ENCODE results near the gene TFF1. TPM values are rescaled to one million over a fixed set of nuclear protein-coding genes. Genes with fewer than 3 reads are reported as not detected.

Gene TFF1
- total RNA-seq, 1 donor from 2014 or later: not detected

GRCh38 chr21:42388740-42389448 is 22.6 kb upstream of the TFF1 start:
- Histone ChIP-seq H3K4me3 (ENCODE audit: low read depth, low read length) (no peak overlapping the region), H3K36me3 (ENCODE audit: control insufficient read depth, insufficient read depth, low read length) (no peaks in the 10 kb centered on the region), H3K27me3 (ENCODE audit: control insufficient read depth, insufficient read depth, low read length) (no peaks in the 10 kb centered on the region)
- DNase-seq (ENCODE audit: low read depth): no peak
- TF ChIP-seq, protein P1, sequence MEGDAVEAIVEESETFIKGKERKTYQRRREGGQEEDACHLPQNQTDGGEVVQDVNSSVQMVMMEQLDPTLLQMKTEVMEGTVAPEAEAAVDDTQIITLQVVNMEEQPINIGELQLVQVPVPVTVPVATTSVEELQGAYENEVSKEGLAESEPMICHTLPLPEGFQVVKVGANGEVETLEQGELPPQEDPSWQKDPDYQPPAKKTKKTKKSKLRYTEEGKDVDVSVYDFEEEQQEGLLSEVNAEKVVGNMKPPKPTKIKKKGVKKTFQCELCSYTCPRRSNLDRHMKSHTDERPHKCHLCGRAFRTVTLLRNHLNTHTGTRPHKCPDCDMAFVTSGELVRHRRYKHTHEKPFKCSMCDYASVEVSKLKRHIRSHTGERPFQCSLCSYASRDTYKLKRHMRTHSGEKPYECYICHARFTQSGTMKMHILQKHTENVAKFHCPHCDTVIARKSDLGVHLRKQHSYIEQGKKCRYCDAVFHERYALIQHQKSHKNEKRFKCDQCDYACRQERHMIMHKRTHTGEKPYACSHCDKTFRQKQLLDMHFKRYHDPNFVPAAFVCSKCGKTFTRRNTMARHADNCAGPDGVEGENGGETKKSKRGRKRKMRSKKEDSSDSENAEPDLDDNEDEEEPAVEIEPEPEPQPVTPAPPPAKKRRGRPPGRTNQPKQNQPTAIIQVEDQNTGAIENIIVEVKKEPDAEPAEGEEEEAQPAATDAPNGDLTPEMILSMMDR (IDR thresholded peaks at IDR 0.05; ENCODE audit: insufficient read depth, low read length, poor library complexity, severe bottlenecking): no peak

DNA sequence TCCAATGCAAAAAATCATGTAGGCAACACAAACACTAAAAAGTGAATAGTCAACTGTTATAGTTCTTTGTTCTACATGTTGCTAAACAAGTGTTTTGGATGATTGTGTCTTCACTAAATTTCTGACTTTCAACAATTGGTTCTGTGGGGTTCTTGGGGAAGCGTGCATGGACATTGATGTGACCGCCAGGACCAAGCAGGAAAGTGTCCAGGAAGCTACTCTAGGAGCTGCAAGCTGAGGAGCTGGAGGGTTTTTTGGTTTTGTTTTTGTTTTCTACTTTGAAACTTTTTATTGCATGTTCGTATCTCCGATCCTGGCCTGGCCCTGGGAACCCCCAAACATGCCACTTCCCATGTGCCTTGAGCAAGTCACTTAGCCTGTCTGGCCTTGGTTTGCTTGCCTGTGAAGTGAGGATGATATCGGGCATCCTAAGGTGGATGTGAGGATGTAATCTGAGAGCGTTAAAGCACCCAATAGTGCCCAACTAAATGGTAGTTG is 21.6 kb upstream of the TFF1 start:
- Histone ChIP-seq H3K27me3 (ENCODE audit: control insufficient read depth, insufficient read depth, low read length) (no peaks in the 10 kb centered on the region), H3K36me3 (ENCODE audit: control insufficient read depth, insufficient read depth, low read length) (no peaks in the 10 kb centered on the region), H3K4me3 (ENCODE audit: low read depth, low read length) (no peak overlapping the region)
- no peak for DNase-seq (ENCODE audit: low read depth)
- TF ChIP-seq, protein P1 (IDR thresholded peaks at IDR 0.05; ENCODE audit: insufficient read depth, low read length, poor library complexity, severe bottlenecking): no peak

- H3K36me3 ChIP-seq (ENCODE audit: control insufficient read depth, insufficient read depth, low read length): no peaks in the 10 kb centered on the region
- no peak for DNase-seq (ENCODE audit: low read depth)
- no peak overlapping the region for H3K4me3 ChIP-seq (ENCODE audit: low read depth, low read length)
- TF ChIP-seq, protein P1 (IDR thresholded peaks at IDR 0.05; ENCODE audit: insufficient read depth, low read length, poor library complexity, severe bottlenecking): no peak
- H3K27me3 ChIP-seq (ENCODE audit: control insufficient read depth, insufficient read depth, low read length): no peaks in the 10 kb centered on the region
Measured at GRCh38 chr21:42387164-42387563, 20.8 kb upstream of the TFF1 start.

DNA sequence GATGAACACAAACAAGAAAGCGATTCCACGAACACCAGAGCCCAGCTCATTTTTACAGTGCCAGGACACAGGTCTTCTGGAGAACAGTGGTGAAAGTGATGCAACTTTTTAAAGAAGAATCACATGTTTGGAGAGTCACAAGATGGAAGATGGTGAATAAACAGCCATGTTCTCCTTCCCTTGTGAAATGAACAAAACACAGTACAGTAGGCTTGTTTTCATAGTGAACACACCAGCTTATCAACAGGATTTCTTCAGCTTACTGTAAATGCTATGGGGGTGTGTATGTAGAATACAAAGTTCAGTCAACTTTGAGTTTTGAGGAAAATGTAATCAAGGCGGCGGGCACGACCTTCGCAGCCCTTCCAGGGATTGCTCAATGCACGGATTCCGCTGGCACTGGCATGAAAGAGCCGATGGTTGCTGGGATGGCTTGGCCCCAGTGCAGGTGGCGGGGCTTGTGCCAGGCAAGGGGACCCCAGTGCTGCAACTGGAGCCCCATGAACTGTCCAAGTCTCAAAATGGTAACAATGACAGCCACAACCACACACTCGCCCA is 19.8 kb upstream of the TFF1 start:
- Histone ChIP-seq H3K36me3 (ENCODE audit: control insufficient read depth, insufficient read depth, low read length) (no peaks in the 10 kb centered on the region), H3K27me3 (ENCODE audit: control insufficient read depth, insufficient read depth, low read length) (no peaks in the 10 kb centered on the region), H3K4me3 (ENCODE audit: low read depth, low read length) (no peak overlapping the region)
- TF ChIP-seq, protein P1 (IDR thresholded peaks at IDR 0.05; ENCODE audit: insufficient read depth, low read length, poor library complexity, severe bottlenecking): no peak
- DNase-seq (ENCODE audit: low read depth): no peak

DNA sequence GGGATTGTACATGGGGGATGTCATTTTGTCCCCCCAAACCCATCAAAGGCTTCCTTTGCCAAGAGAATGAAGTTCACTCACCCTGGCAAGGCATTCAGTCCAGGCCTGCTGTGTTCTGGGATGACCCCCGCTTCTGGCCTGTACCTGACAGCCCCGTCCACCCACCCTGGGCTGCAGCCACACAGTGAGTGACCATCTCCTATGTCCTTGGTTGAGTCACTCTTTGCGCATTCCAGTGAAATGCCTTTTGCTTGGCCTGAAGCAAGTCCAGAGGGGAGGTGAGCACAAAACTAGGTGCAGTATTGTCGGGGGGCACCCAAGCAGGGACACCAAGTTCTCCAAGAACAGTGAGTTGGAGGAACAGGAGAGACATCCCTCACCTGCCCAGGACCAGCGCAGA is 19.3 kb upstream of the TFF1 start:
- DNase-seq (ENCODE audit: low read depth): no peak
- TF ChIP-seq, protein P1 (IDR thresholded peaks at IDR 0.05; ENCODE audit: insufficient read depth, low read length, poor library complexity, severe bottlenecking): no peak
- Histone ChIP-seq H3K4me3 (ENCODE audit: low read depth, low read length) (no peak overlapping the region), H3K27me3 (ENCODE audit: control insufficient read depth, insufficient read depth, low read length) (no peaks in the 10 kb centered on the region), H3K36me3 (ENCODE audit: control insufficient read depth, insufficient read depth, low read length) (no peaks in the 10 kb centered on the region)

Measured in kidney epithelial cell (primary cell).